ENCODE results near the gene ADSS2. TPM values are rescaled to one million over a fixed set of nuclear protein-coding genes. Genes with fewer than 3 reads are reported as not detected.
"Not testable (repeated sequence)": the region's sequence is repeated elsewhere in the genome, so short reads cannot be mapped to it uniquely, and the experiment has no call there.

The ADSS2 gene
- total RNA-seq = 40.9 and 46.9 TPM in 2 replicates

DNA sequence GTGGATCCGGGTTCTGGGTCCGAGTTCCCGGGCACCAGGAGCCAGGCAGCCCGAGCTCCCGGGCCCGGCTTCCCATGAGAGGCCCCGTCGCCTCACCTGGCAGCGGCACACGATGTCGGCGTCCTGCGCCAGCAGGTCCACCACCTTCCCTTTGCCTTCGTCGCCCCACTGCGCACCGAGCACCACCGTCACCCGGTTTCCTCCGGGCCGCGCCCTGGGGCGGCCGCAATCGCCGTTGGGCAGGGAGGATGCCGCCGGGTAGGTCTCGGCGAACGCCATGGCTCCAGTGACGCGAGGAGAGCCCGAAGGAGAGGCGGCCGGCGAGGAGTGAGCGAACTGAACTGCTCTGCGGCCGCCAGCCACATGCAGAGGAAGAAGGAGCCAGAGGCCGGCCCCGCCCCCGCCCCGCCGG lies at the start of gene ADSS2:
TSS of gene ADSS2 (minus strand) at position 371 of the 412 bp plus-strand sequence. CDS start at position 279, 92 bp downstream.
- TF ChIP-seq, protein P1, sequence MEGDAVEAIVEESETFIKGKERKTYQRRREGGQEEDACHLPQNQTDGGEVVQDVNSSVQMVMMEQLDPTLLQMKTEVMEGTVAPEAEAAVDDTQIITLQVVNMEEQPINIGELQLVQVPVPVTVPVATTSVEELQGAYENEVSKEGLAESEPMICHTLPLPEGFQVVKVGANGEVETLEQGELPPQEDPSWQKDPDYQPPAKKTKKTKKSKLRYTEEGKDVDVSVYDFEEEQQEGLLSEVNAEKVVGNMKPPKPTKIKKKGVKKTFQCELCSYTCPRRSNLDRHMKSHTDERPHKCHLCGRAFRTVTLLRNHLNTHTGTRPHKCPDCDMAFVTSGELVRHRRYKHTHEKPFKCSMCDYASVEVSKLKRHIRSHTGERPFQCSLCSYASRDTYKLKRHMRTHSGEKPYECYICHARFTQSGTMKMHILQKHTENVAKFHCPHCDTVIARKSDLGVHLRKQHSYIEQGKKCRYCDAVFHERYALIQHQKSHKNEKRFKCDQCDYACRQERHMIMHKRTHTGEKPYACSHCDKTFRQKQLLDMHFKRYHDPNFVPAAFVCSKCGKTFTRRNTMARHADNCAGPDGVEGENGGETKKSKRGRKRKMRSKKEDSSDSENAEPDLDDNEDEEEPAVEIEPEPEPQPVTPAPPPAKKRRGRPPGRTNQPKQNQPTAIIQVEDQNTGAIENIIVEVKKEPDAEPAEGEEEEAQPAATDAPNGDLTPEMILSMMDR (conservative IDR thresholded peaks at IDR 0.05; ENCODE audit: low read depth, low read length) = no peak
- no peak for DNase-seq (ENCODE audit: low read depth)
- H3K4me3 ChIP-seq (ENCODE audit: low read depth, low read length) = peak within 1 kb of the TSS; percentile 98

DNA sequence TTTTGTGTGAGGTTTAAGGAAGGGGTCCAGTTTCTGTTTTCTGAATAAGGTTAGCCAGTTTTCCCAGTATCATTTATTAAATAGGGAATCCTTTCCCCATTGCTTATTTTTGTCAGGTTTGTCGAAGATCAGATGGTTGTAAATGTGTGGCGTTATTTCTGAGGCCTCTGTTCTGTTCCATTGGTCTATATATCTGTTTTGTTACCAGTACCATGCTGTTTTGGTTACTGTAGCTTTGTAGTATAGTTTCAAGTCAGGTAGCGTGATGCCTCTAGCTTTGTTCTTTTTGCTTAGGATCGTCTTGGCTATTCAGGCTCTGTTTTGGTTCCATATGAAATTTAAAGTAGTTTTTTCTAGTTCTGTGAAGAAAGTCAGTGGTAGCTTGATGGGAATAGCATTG lies 48.8 kb upstream of the ADSS2 start:
- H3K4me3 ChIP-seq (ENCODE audit: low read depth, low read length); DNase-seq (ENCODE audit: low read depth): not testable (repeated sequence)

DNA sequence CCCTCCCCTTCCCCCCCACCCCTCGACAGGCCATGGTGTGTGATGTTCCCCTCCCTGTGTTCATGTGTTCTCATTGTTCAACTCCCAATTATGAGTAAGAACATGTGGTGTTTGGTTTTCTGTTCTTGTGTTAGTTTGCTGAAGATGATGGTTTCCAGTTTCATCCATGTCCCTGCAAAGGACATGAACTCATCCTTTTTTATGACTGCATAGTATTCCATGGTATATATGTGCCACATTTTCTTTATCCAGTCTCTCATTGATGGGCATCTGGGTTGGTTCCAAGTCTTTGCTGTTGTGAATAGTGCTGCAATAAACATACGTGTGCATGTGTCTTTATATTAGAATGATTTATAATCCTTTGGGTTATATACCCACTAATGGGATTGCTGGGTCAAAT lies 47.8 kb upstream of the ADSS2 start:
- not testable (repeated sequence) for DNase-seq (ENCODE audit: low read depth)

GRCh38 chr1:244497805-244498204 lies 46.1 kb upstream of the ADSS2 start:
- TF ChIP-seq, protein P1 (conservative IDR thresholded peaks at IDR 0.05; ENCODE audit: low read depth, low read length) = no peak
- H3K4me3 ChIP-seq (ENCODE audit: low read depth, low read length) = no peak overlapping the region
- no peak for DNase-seq (ENCODE audit: low read depth)

More for the DNA sequence above, 47.8 kb upstream of the ADSS2 start:
- H3K4me3 ChIP-seq (ENCODE audit: low read depth, low read length) = not testable (repeated sequence)

DNA sequence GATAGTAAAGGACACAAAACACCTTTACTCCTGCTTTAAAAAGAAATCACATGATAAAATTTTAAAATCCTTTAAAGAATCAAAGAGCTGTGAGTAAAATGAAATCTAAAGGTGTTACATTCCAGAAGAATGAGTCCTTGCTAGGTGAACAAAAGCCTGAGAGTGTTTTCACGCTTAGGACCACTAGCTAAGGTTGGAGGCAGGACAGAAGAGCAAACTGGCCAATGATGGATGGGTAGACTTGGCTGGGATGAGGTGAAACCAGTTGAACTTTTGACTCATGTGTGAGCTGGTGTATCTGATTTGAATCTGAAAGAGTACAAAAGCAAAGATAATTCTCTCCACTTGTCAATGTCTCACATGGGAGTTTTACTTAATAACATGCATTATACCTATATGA lies 44.5 kb upstream of the ADSS2 start:
- no peak for DNase-seq (ENCODE audit: low read depth)
- H3K4me3 ChIP-seq (ENCODE audit: low read depth, low read length) = no peak overlapping the region
- TF ChIP-seq, protein P1 (conservative IDR thresholded peaks at IDR 0.05; ENCODE audit: low read depth, low read length) = no peak

- TF ChIP-seq, protein P1 (conservative IDR thresholded peaks at IDR 0.05; ENCODE audit: low read depth, low read length) = no peak
- no peak for DNase-seq (ENCODE audit: low read depth)
- H3K4me3 ChIP-seq (ENCODE audit: low read depth, low read length) = no peak overlapping the region
Observed at GRCh38 chr1:244494653-244495052, 42.9 kb upstream of the ADSS2 start.

DNA sequence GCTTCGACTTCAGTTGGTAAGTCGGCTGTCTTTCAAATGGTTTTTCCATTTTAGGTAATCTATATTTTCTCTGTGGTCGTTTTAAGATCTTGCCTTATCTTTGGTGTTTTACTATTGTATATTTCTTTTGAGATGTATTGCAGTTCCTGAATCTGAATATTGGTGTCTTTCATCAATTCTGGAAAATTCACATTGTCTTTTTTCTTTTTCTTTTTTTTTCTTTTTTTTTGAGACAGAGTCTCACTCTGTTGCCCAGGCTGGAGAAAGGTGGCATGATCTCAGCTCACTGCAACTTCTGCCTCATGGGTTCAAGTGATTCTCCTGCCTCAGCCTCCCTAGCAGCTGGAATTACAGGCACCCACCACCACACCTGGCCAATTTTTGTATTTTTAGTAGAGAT lies 33.3 kb upstream of the ADSS2 start:
- not testable (repeated sequence) for H3K4me3 ChIP-seq (ENCODE audit: low read depth, low read length); DNase-seq (ENCODE audit: low read depth)

DNA sequence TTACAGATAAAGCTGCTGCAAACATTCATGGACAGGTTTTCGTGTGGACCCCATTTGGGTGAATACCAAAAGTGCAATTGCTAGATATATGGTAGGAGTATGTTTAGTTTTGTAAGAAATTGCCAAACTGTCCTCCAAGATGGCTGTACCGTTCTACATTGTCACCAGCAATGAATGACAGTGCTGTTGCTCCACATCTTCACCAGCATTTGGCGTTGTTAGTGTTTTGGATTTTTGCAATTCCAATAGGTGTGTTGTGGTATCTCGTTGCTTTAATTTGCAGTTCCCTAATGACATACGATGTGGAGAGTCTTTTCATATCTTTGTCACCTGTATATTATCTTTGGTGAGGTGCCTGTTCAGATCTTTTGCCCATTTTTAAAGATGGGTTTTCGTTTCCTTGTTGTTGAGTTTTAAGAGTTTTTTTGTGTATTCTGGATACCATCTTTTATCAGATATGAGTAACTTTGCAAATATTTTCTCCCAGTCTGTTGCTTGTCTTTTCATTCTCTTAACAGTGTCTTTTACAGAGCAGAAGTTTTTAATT lies 21.4 kb upstream of the ADSS2 start:
- H3K4me3 ChIP-seq (ENCODE audit: low read depth, low read length) = no peak overlapping the region
- DNase-seq (ENCODE audit: low read depth) = no peak
- TF ChIP-seq, protein P1 (conservative IDR thresholded peaks at IDR 0.05; ENCODE audit: low read depth, low read length) = no peak

DNA sequence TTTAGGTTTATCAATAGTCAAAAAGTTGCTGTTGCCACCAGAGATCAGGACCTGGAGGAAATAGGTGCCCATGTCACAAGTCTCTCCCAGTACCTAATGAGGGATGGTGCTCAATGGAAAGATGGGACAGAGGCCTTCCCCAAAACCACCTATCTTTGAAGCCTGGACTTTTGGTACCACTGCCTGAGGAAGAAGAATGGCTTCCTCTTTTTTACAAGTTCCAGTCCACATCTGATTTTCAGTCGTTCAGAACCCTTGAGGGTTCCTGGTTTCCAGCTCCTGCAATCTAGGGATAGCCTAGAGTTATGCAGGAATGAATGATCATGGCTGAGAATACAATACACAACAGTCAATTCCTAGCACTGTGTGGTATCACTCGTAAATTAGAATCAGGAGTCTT lies 15.0 kb upstream of the ADSS2 start:
- TF ChIP-seq, protein P1 (conservative IDR thresholded peaks at IDR 0.05; ENCODE audit: low read depth, low read length) = no peak
- DNase-seq (ENCODE audit: low read depth) = no peak
- H3K4me3 ChIP-seq (ENCODE audit: low read depth, low read length) = no peak overlapping the region
